H1 (cell line): ENCODE measurements around the gene SLCO2A1. TPM values are rescaled to one million over a fixed set of nuclear protein-coding genes. Genes with fewer than 3 reads are reported as not detected.

ENCODE experiments used
- CTBP2 ChIP-seq: IDR thresholded peaks from 2 replicates; pipeline ENCODE4 v1.7.0; 2011; ENCODE audit warnings: borderline replicate concordance, mild to moderate bottlenecking, moderate library complexity, mixed read lengths, low read length; ENCODE audit not compliant: insufficient read depth, insufficient read length
- RXRA ChIP-seq: IDR thresholded peaks from 2 replicates; pipeline ENCODE4 v1.6.1; 2011; ENCODE audit warnings: low read depth, mild to moderate bottlenecking, low read length, moderate library complexity; ENCODE audit not compliant: insufficient read depth
- SIN3A ChIP-seq, 2 experiments: IDR thresholded peaks in 1 of 2; conservative IDR thresholded peaks in 1 of 2; 2 replicates each; pipeline ENCODE4 v1.6.1; 2011 to 2012; ENCODE audit warnings: low read length in 2 of 2, improper control_type of control experiment in 1 of 2, low read depth in 1 of 2, mild to moderate bottlenecking in 1 of 2
- TBP ChIP-seq: IDR thresholded peaks from 2 replicates; pipeline ENCODE4 v1.6.1; 2011; ENCODE audit warnings: low read depth, low read length, improper control_type of control experiment
- polyA plus RNA-seq, 7 experiments: library from polyadenylated mRNA; depleted of rRNA in 3 of 7; stranded (reverse) in 5 of 7; unstranded in 2 of 7; fragments of >200 nt in 5 of 7; fragments of 200-250 nt in 2 of 7; gene quantifications; 1 replicate in 5 of 7; 2 replicates in 1 of 7; 4 replicates in 1 of 7; pipeline versions ENCODE4 v1.2.1 to v1.2.3, GENCODE V29; 2011 to 2013; ENCODE audit warnings: missing spikeins in 2 of 7, mixed read lengths in 2 of 7
- total RNA-seq: library from RNA; stranded (reverse); fragmentation: NEBNext Ultra II Directional; extraction: Animal tissue kit (Norgen Biotek cat#: 25700); gene quantifications from 2 replicates; pipeline ENCODE4 v1.2.1, GENCODE V29; 2021
- TF ChIP-seq, protein P1 (sequence below): IDR thresholded peaks from 2 replicates; pipeline ENCODE4 v1.6.1; 2011; ENCODE audit warnings: low read depth, mild to moderate bottlenecking, low read length; ENCODE audit not compliant: insufficient read depth

Gene SLCO2A1
- total and polyA plus RNA-seq, 2 of the 8 experiments (the other 6 are each of a cell fraction or from before 2014, with no cell fraction given), result 1.1 to 2.3 TPM

DNA sequence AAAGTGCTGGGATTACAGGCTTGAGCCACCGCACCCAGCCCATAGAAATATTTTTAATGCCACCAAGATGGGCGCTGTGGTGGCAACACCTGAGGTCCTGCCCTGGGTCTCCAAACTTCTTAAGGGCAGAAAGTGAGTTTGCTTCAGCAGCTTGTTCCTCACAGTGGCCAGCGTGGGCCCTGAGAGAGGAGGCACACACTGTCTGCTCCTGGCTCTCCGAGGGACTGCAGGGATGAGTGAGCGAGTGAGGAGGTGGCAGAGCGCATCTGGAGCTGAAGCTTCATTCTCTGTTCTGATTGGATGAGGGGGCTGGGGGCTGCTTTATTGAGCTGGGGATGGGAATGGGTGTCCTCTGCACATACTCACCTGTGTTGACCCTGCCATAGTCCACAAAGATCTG is 76.4 kb downstream of the SLCO2A1 start (continued):
- no peak for TF ChIP-seq SIN3A (conservative IDR thresholded peaks at IDR 0.05 in 1 of 2, IDR thresholded peaks at IDR 0.05 in 1 of 2; ENCODE audit: low read depth in 1 of 2, low read length in 2 of 2)
- no peak for TF ChIP-seq CTBP2
- TF ChIP-seq TBP, result no peak
- TF ChIP-seq, protein P1, sequence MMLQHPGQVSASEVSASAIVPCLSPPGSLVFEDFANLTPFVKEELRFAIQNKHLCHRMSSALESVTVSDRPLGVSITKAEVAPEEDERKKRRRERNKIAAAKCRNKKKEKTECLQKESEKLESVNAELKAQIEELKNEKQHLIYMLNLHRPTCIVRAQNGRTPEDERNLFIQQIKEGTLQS, result no peak
- no peak for TF ChIP-seq RXRA
